GM18511 (cell line): ENCODE measurements around the gene ZNF507.

Source experiments
- ATAC-seq: cut with Tn5 transposase; IDR thresholded peaks from one replicate; pipeline ENCODE4 v1.9.1; 2021; ENCODE audit warnings: mild to moderate bottlenecking, moderate library complexity; ENCODE audit not compliant: unreplicated experiment

ZNF507 gene

GRCh38 chr19:32339423-32339822, 6.0 kb upstream of the ZNF507 start:
- ATAC-seq = no peak

GRCh38 chr19:32339988-32340874, 5.2 kb upstream of the ZNF507 start:
- ATAC-seq = peak; percentile 77

- ATAC-seq = no peak
These were observed 2.7 kb upstream of the ZNF507 start for GRCh38 chr19:32342695-32343094.

- no peak for ATAC-seq
These were observed 1.7 kb upstream of the ZNF507 start for GRCh38 chr19:32343550-32344262.

- ATAC-seq = no peak
These were observed 1.5 kb downstream of the ZNF507 start for GRCh38 chr19:32346901-32347300.

- ATAC-seq = no peak
These were observed 2.2 kb downstream of the ZNF507 start for GRCh38 chr19:32347573-32347972.

- ATAC-seq = no peak
These were observed 3.6 kb downstream of the ZNF507 start for GRCh38 chr19:32349051-32349450.

GRCh38 chr19:32349724-32350470, 4.5 kb downstream of the ZNF507 start:
- no peak for ATAC-seq

GRCh38 chr19:32350471-32350865, 5.1 kb downstream of the ZNF507 start:
- no peak for ATAC-seq

GRCh38 chr19:32350987-32351348, 5.6 kb downstream of the ZNF507 start:
- ATAC-seq = no peak

GRCh38 chr19:32352241-32352630, 6.8 kb downstream of the ZNF507 start:
- no peak for ATAC-seq

GRCh38 chr19:32354345-32354744, 8.9 kb downstream of the ZNF507 start:
- ATAC-seq = no peak

- ATAC-seq = no peak
These were observed 9.9 kb downstream of the ZNF507 start for GRCh38 chr19:32355309-32355708.

- ATAC-seq = no peak
These were observed 12.3 kb downstream of the ZNF507 start for GRCh38 chr19:32357720-32358119.

GRCh38 chr19:32358321-32358720, 12.9 kb downstream of the ZNF507 start:
- ATAC-seq = no peak

- ATAC-seq = no peak
These were observed 14.2 kb downstream of the ZNF507 start for GRCh38 chr19:32359581-32359980.

- ATAC-seq = no peak
These were observed 16.3 kb downstream of the ZNF507 start for GRCh38 chr19:32361574-32362317.

- ATAC-seq = no peak
These were observed 16.9 kb downstream of the ZNF507 start for GRCh38 chr19:32362318-32362691.

GRCh38 chr19:32363175-32363574, 17.8 kb downstream of the ZNF507 start:
- no peak for ATAC-seq

- ATAC-seq = no peak
These were observed 18.2 kb downstream of the ZNF507 start for GRCh38 chr19:32363632-32364031.

GRCh38 chr19:32364040-32364439, 18.6 kb downstream of the ZNF507 start:
- ATAC-seq = no peak
